HL-60/S4 (cell line): ENCODE data around the gene EHD4.

ENCODE experiments used
- in situ Hi-C: fragments of 300-500 bp; cut with MboI; formaldehyde crosslinking; loops from 2 replicates; pipeline ENCODE4 v1.14.3; 2022; ENCODE audit warnings: low sequenced_read_pairs

EHD4 gene

GRCh38 chr15:41868321-41868720 lies 104.0 kb downstream of the EHD4 start:
- in situ Hi-C loops = no loop called here

DNA sequence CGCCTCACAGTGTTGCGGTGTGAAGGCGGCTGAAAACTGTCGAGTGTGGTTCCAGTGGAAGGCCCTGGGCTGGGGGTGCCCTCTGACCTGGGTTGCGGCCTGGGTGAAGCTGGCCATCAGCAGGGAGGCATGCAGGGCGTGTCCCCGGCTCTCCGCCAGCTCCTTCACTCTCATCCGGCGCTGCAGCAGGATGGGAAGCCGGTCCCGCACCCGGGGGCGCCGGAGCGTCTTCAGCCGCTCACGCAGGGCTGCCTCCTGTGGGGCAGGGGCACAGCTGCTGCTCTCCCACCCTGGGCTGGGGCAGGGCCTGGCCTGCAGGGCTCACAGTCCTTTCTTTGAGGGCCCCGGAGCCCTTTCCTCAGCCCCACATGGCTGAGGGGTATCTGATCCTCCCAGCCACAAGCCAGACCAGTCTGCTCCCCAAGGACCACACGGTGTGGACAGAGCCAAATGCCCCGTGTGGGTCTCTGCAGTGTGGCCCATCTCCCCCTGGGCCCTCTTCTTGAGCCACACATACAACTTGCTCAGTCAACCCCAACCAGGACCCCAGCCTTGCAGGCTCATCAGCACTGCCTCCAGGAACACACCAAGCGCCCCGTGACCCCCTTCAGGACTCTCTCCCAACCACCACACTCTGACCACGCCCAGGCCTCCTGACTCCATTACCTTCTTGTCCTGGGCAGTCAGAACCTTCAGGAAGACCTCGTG lies 105.3 kb downstream of the EHD4 start:
- in situ Hi-C loops = no loop called here

- in situ Hi-C loops = no loop called here
Observed at GRCh38 chr15:41866263-41866703, 106.1 kb downstream of the EHD4 start.

DNA sequence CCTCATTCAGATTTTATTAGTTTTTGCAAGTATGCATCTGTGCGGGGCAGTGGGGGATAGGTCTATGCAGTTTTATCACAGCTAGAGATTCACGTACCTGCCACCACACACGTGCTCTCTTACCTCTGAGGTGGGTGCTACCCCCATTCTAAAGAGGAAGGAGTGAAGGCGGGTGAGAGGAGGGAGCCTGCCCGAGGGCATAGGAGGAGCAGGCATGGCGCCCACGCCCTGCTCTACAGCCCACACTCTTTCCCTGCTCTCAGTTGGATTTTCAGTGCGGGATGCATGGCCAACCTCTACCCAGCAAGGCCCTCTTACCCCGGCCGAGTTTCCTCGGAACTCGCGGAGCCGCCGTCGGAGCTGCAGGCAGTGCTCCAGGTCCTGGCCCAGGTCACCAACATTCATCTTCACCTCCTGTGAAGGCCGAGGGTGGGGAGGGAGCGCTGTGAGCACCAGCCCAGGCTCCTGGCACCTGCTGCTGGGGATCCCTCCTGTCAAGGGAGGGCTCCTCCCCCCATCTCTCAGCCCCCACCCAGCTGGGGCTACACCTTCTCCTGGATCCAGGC lies 106.8 kb downstream of the EHD4 start:
- in situ Hi-C loops = no loop called here

DNA sequence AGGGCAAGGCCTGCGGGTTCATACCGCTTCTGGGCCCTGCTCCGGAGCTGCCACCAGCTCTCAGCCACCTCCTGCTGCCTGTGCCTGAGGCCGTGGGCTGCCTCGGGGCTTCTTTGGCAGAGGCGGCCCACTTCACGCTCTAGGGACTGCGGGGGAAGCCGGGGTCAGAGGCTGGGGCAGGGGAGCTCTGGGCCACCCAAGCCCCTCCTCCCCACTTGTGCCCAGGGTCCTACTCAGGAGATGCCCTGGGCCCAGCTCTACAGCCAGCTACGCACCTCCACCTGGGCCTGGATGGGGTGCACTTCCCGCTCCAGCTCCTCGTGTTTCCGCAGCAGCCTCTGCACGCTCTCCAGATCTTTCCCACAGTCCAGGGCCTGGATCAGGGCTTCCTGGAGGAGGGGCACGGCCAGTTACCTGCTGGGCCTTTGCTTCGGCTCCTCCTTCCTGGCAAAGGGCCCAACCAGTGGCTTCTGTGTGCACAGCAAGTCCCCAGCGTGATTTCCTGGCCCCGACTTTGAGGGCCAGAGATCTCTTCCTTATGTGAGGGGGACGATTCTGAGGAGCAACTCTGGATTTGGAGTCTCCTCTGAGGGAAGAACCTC lies 109.7 kb downstream of the EHD4 start:
- in situ Hi-C loops = no loop called here

DNA sequence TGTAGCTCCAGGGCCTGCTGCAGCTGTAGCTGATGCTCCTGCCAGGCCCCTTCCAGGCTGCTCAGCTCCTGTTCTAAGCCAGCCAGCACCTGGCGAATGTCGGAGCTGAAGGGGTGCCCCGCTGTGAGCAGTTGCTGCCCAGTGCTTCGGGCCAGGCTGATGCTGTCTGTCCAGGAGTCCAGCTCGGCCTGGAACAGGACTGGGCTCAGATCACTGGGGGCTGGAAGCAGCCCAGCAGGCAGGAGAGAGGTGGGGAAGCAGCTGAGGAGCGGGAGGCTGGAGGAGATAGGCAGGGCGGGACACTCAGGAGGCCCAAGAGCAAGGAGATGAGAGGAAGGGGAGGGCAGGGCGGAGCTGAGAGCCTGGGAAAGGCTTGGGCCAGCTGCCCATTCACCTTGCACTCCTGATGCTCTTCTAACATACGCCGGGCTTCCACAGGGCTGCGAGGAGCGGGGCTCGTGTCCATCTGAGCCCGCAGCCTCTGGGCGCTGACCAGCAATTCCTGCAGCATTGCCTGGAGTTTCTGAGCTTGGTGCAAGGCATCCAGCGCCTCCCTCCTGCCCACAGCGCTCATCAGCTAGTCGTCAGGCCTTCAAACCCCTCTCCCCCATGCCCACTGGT lies 110.5 kb downstream of the EHD4 start:
- in situ Hi-C loops = no loop called here

GRCh38 chr15:41860049-41860828 lies 112.1 kb downstream of the EHD4 start:
- in situ Hi-C loops = no loop called here

- in situ Hi-C loops = no loop called here
Observed at GRCh38 chr15:41858756-41859155, 113.6 kb downstream of the EHD4 start.

GRCh38 chr15:41857316-41857715 lies 115.0 kb downstream of the EHD4 start:
- in situ Hi-C loops = no loop called here

DNA sequence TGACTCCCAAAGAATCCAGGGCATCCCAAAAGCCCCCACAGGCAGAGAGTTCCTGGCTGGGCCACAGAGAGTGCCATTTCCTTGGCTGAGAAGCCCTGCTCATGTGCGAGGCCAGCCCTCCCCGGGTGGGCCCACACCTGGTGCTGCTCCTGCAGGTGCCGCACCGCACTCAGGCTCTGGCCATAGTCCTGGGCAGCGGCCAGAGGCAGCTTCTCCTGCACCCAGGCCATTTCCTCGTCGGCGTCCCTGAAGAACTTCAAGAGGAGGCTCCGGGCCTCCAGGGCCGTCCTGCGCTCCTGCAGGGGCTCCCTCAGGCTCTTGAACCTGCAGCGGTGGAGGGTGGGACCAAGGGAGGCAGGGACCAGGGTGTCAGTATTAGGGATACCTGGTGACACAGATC lies 115.6 kb downstream of the EHD4 start:
- in situ Hi-C loops = no loop called here

- in situ Hi-C loops = no loop called here
Observed at GRCh38 chr15:41856262-41856661, 116.1 kb downstream of the EHD4 start.

DNA sequence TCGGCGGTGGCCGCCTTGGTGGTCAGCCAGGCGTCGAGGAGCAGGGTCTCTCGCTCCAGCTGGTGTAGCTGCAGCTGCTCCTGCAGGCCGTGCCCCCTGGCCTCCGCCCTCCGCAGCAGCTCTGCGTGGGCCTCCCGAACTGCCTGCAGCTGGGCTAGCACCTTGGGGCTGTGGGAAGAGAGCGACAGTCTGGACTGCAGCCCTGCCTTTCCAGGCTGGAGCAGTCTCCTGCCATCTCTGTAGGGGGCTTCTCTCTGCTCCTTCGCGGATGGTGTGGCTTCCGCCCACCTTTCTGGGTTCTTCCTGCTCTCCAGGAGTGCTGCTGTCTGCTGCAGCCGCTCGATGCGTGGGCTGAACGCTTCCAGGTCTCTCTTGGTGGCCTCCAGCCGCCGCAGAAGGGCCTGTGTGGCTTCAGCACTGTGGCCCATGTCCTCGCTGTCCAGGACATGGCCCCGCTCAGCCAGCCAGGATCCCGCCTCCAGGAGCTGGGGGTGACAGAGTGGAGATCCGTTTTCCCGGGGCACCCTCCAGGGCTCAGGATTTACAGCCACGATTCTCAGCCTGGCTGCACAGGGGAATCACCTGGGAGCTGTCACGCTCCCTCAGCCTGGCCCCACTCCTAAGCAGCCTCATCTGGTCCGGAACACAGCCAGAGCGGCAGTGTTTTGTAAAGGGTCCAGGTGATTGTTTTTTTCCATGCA lies 116.9 kb downstream of the EHD4 start:
- in situ Hi-C loops = no loop called here

GRCh38 chr15:41854443-41854842 lies 117.9 kb downstream of the EHD4 start:
- in situ Hi-C loops = no loop called here

DNA sequence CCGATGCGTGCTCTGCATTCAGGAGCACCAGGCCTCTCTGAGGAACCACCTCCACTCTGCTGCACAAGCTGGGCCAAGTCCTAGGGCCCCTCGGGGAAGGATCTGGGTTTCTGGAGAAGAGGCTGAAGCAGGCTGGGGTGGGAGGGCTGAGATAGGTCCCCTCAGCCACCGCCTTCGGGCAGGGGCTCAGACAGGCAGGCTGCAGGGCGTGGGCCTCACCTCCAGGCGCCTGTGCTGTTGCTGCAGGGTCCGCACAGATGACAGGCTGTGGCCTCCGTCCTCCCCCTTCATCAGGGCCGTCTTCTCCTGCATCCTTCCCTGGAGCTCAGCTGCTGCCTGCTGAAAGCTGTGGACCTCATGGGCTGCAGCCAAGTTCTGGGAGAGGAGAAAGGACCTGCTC lies 118.5 kb downstream of the EHD4 start:
- in situ Hi-C loops = no loop called here

DNA sequence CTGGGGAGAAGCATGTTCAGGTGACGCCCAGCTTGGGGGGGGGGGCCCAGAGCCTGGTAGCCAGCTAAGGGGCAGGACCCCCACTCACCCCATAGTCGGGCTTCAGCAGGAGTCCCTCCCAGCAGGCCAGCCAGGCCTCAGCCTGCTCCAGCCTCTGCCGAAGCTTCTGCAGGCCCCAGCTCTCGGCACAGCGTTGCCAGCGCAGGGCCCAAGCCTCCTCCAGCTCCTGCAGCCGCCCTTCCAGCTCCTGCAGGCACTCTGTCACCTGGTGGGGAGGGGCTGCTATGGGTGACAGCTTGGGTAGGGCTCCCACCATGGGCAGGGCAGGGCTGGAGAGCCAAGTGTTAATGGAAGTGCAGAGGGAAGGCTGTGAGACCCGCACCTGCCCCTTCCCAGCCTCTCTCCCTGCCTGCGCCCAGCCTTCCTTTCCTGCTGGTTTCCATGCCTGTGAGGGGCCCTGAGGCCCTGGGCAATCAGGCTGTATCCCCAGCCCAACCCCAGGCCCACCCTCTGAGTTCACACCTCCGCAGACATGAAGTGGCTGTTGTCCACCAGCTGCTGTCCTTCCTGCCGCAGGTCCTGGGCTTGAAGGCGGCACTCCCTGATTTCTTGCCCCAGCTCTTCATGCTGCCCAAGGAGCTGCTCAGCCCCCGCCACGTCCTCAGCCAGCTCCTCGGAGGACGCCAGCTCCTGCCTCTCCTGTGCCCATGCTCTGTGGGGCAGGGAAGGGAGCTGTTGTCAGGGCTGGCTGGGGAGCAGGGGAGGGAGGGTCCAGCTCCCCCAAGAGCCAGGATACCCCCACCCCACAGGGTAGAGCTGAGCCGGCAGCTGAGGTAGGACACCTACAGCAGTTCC lies 119.4 kb downstream of the EHD4 start:
- in situ Hi-C loops = no loop called here

DNA sequence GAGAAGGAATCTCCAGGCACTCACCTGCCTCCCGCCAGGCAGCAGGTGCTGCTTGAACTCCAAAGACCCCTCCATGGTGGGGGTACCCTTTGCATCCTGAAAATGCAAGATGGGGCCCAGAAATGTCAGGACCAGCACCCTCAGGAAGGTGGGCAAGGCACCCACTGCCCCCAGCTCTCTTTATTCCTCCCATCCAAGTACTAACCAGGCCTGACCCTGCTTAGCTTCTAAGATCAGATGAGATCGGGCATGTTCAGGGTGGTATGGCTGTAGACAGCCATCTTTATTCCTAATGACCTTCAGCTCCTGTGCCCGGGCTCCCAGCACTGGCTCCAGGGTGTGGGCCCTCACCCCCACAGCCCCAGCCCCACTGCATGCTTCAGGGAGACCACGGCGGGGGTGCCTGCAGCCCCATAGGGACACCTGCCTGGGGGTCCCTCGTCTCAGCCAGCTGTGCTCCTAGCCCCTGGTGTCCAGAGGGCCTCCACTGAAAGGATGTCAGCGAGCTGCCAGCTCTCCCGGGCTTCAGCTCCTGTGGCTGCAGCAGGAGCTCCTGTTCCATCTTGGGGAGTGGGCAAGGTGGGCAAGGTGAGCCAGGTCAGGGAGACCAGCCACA lies 120.5 kb downstream of the EHD4 start:
- in situ Hi-C loops = no loop called here

- in situ Hi-C loops = no loop called here
Observed at GRCh38 chr15:41851167-41851523, 121.2 kb downstream of the EHD4 start.

DNA sequence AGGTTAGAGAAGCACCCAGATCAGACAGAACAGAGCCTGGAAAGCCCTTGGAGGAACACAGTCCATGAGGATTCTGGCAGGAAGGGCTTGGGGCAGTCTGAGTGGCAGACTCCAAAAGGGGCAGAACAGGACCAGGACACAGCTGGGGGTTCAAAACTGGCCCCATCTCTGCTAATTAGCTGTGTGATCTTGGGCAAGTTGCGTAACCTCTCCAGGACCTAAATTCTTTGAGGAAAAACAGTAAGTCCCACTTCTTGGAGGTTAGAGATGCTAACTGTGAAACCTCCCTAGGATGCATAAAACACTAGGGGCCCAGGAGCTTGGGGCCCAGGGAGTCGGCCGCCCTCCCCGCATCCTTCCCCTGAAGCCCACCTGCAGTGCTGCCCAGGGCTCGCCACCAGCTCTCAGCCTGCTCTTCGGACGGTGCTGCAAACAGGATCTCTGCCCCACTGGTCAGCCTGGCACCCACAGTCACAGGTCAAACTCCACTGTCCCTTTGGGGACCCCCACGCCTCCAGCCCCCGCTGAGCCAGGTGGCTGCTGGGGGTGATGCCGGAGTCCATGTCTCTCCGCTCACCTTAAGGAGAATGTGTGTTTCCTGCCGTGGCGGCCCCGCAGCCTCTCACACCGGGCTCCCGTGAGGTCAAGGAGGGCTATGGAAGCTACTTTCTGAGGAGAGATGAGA lies 121.7 kb downstream of the EHD4 start:
- in situ Hi-C loops = no loop called here

GRCh38 chr15:41849861-41850260 lies 122.5 kb downstream of the EHD4 start:
- in situ Hi-C loops = no loop called here
